Ovary (tissue), 3 donors: ENCODE data around the gene TMEM18.

ENCODE experiments used
- EP300 ChIP-seq: sonication (generic); formaldehyde crosslinking; IDR thresholded peaks from one replicate; pipeline ENCODE4 v1.6.1; 2017; ENCODE audit warnings: antibody characterized with exemption
- POLR2A ChIP-seq: fragments of 450-650 bp; IDR thresholded peaks from one replicate; pipeline ENCODE4 v1.6.1; 2017; ENCODE audit warnings: antibody characterized with exemption, mild to moderate bottlenecking, moderate library complexity
- TF ChIP-seq, protein P1 (sequence below), 3 donors: fragments of 450-650 bp in 2 of 3; fragments of 200-600 bp in 1 of 3; IDR thresholded peaks; one replicate each; pipeline versions ENCODE4 v1.5.1 to v1.8.0; 2016 to 2022; ENCODE audit warnings: antibody characterized with exemption in 3 of 3, mild to moderate bottlenecking in 1 of 3
- donor health status: DM: no; HTN: no; CAD: no.

DNA sequence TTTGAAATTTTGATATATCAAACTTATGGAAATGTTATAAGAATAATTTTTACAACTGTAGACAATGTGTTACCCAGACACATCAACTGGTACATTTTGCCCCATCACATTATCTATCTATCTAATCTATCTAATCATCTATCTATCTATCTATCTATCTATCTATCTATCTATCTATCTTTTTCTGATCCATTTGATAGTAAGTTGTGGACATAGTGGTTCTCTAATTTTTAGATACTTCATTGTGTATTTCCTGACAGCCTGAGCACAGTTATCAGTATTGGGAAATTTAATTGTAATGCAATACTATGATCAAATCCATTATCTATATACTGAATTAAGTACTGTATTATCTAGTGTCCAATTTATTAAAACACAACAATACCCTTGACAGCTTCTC, 42.0 kb upstream of the TMEM18 start:
- TF ChIP-seq, protein P1, sequence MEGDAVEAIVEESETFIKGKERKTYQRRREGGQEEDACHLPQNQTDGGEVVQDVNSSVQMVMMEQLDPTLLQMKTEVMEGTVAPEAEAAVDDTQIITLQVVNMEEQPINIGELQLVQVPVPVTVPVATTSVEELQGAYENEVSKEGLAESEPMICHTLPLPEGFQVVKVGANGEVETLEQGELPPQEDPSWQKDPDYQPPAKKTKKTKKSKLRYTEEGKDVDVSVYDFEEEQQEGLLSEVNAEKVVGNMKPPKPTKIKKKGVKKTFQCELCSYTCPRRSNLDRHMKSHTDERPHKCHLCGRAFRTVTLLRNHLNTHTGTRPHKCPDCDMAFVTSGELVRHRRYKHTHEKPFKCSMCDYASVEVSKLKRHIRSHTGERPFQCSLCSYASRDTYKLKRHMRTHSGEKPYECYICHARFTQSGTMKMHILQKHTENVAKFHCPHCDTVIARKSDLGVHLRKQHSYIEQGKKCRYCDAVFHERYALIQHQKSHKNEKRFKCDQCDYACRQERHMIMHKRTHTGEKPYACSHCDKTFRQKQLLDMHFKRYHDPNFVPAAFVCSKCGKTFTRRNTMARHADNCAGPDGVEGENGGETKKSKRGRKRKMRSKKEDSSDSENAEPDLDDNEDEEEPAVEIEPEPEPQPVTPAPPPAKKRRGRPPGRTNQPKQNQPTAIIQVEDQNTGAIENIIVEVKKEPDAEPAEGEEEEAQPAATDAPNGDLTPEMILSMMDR (IDR thresholded peaks at IDR 0.05) = no peak
- TF ChIP-seq POLR2A (no peak), EP300 (no peak)
